Measurements from ENCODE around the gene MAP3K14. TPM values are rescaled to one million over a fixed set of nuclear protein-coding genes. Genes with fewer than 3 reads are reported as not detected.

The MAP3K14 gene
- polyA plus RNA-seq, 3 donors = 1.4 to 29.9 (median 3.8) TPM

DNA sequence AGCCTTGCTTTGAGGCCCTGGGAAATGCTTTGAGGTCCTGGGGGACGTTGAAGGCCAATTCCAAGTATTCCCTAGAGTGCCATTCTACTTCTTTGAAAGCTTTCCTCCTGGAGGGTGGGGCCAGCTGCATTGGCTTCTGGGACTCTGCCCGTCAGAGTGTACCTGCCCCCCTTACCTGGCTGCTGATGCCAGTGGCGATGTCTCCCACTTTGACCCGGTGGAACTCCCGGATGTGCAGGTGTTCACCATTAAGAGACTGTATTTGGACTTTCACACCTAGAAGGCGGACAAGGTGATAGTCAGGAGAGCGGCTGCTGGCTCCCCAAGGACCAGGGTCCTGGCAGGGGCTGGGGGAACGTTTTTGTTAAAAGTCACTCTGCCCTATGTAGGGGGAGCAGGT is 51.8 kb downstream of the MAP3K14 start:
- WGBS (ENCODE audit: insufficient coverage) = 97% methylated on average over 8 of the region's 8 CpGs
- Histone ChIP-seq H3K27ac (ENCODE audit: low read depth in 1 of 2, low read length in 2 of 2) (no peak overlapping the region), H4K20me1 (ENCODE audit: insufficient read depth, low read length) (peaks cover 76% of the 10 kb centered on the region), H3K4me3 (replicated peaks in 1 of 3; ENCODE audit: low read depth in 2 of 3, low read length in 3 of 3) (no peak overlapping the region), H3K9ac (ENCODE audit: insufficient read depth, low read length, poor library complexity, severe bottlenecking) (no peak overlapping the region), H3K9me3 (replicated peaks in 1 of 2; ENCODE audit: control insufficient read depth in 1 of 2, insufficient read depth in 1 of 2, low read length in 2 of 2) (no peaks in the 10 kb centered on the region), H3K36me3 (replicated peaks in 1 of 2; ENCODE audit: control insufficient read depth in 1 of 2, insufficient read depth in 2 of 2, low read length in 2 of 2) (peaks cover 67 to 74% of the 10 kb centered on the region in 2 donors), H2AFZ (ENCODE audit: insufficient read depth, low read depth, low read length, poor library complexity, severe bottlenecking) (no peak overlapping the region), H3K4me1 (ENCODE audit: control insufficient read depth in 1 of 2, insufficient read depth in 2 of 2, low read length in 2 of 2) (peaks cover 6 to 18% of the 10 kb centered on the region in 2 donors), H3K79me2 (ENCODE audit: insufficient read depth, low read length) (no peaks in the 10 kb centered on the region), H3K27me3 (ENCODE audit: control insufficient read depth in 2 of 2, insufficient read depth in 2 of 2, low read length in 2 of 2) (peaks cover 0 to 5% of the 10 kb centered on the region in 2 donors), H3K4me2 (replicated peaks; ENCODE audit: extremely low read depth, low read length, poor library complexity, severe bottlenecking) (no peak overlapping the region)
- TF ChIP-seq, protein P1, sequence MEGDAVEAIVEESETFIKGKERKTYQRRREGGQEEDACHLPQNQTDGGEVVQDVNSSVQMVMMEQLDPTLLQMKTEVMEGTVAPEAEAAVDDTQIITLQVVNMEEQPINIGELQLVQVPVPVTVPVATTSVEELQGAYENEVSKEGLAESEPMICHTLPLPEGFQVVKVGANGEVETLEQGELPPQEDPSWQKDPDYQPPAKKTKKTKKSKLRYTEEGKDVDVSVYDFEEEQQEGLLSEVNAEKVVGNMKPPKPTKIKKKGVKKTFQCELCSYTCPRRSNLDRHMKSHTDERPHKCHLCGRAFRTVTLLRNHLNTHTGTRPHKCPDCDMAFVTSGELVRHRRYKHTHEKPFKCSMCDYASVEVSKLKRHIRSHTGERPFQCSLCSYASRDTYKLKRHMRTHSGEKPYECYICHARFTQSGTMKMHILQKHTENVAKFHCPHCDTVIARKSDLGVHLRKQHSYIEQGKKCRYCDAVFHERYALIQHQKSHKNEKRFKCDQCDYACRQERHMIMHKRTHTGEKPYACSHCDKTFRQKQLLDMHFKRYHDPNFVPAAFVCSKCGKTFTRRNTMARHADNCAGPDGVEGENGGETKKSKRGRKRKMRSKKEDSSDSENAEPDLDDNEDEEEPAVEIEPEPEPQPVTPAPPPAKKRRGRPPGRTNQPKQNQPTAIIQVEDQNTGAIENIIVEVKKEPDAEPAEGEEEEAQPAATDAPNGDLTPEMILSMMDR (IDR thresholded peaks at IDR 0.05) = no peak
- intact Hi-C loops (cut with micrococcal nuclease) = no loop called here
- Mint-ChIP-seq H3K27me3 (ENCODE audit: low read depth in 3 of 3) (peaks cover 2 to 13% (median 9%) of the 10 kb centered on the region in 3 donors), H3K4me1 (peaks cover 14% of the 10 kb centered on the region), H3K4me3 (no peak overlapping the region), H3K27ac (no peak overlapping the region), H3K9me3 (peaks cover 0 to 2% (median 0%) of the 10 kb centered on the region in 7 donors), H3K36me3 (peaks cover 66 to 73% of the 10 kb centered on the region in 2 donors)
- DNase-seq = no peak

- H3K9me3 ChIP-seq (replicated peaks in 1 of 2; ENCODE audit: control insufficient read depth in 1 of 2, insufficient read depth in 1 of 2, low read length in 2 of 2) = no peaks in the 10 kb centered on the region
- no peak overlapping the region for H3K27ac ChIP-seq (ENCODE audit: low read depth in 1 of 2, low read length in 2 of 2)
- 97% methylated on average over 14 of the region's 14 CpGs for WGBS (ENCODE audit: insufficient coverage)
- Mint-ChIP-seq H3K9me3 (peaks cover 0 to 2% (median 0%) of the 10 kb centered on the region in 7 donors), H3K4me3 (no peak overlapping the region), H3K4me1 (peaks cover 14% of the 10 kb centered on the region), H3K36me3 (peaks cover 61 to 68% of the 10 kb centered on the region in 2 donors), H3K27me3 (ENCODE audit: low read depth in 3 of 3) (peaks cover 2 to 13% (median 9%) of the 10 kb centered on the region in 3 donors), H3K27ac (no peak overlapping the region)
- peaks cover 6 to 18% of the 10 kb centered on the region in 2 donors for H3K4me1 ChIP-seq (ENCODE audit: control insufficient read depth in 1 of 2, insufficient read depth in 2 of 2, low read length in 2 of 2)
- peaks cover 70% of the 10 kb centered on the region for H4K20me1 ChIP-seq (ENCODE audit: insufficient read depth, low read length)
- H3K27me3 ChIP-seq (ENCODE audit: control insufficient read depth in 2 of 2, insufficient read depth in 2 of 2, low read length in 2 of 2) = peaks cover 0 to 5% of the 10 kb centered on the region in 2 donors
- H3K4me3 ChIP-seq (replicated peaks in 1 of 3; ENCODE audit: low read depth in 2 of 3, low read length in 3 of 3) = no peak overlapping the region
- no peak overlapping the region for H3K9ac ChIP-seq (ENCODE audit: insufficient read depth, low read length, poor library complexity, severe bottlenecking)
- TF ChIP-seq, protein P1 (IDR thresholded peaks at IDR 0.05) = no peak
- H2AFZ ChIP-seq (ENCODE audit: insufficient read depth, low read depth, low read length, poor library complexity, severe bottlenecking) = no peak overlapping the region
- peaks cover 61 to 68% of the 10 kb centered on the region in 2 donors for H3K36me3 ChIP-seq (replicated peaks in 1 of 2; ENCODE audit: control insufficient read depth in 1 of 2, insufficient read depth in 2 of 2, low read length in 2 of 2)
- H3K4me2 ChIP-seq (replicated peaks; ENCODE audit: extremely low read depth, low read length, poor library complexity, severe bottlenecking) = no peak overlapping the region
- intact Hi-C loops (cut with micrococcal nuclease) = no loop called here
- no peak for DNase-seq
- H3K79me2 ChIP-seq (ENCODE audit: insufficient read depth, low read length) = no peaks in the 10 kb centered on the region
Measured at GRCh38 chr17:45264430-45264829, 52.4 kb downstream of the MAP3K14 start.
